ENCODE results near the gene PDE6A.
"Not testable (repeated sequence)": the region's sequence is repeated elsewhere in the genome, so short reads cannot be mapped to it uniquely, and the experiment has no call there.

The PDE6A gene

DNA sequence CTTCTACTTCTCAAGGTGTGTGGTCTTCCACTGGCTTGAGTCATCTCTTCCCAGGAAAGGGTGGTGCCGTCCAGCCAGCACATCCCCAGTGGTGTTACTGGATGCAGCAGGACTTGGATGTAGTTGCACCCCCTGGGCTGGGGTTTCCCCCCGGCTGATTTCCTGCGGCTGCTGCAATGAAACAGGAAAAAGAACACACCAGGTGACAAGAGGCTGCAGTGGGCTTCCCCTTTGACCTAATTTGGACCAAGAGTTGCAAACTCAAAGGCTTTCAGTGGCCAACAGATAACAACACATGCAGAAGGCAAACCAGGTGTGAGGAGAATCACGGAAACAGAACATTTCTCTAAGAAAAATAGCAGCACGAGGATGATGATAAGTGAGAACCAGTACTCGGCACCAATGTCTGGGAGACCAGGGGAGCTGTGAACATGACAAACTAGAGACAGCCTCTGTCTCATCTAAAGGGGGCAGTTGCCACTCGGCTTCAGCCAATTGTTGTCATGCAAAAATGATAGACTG is 83.7 kb downstream of the PDE6A start:
- no peak for DNase-seq (ENCODE audit: low read depth)

DNA sequence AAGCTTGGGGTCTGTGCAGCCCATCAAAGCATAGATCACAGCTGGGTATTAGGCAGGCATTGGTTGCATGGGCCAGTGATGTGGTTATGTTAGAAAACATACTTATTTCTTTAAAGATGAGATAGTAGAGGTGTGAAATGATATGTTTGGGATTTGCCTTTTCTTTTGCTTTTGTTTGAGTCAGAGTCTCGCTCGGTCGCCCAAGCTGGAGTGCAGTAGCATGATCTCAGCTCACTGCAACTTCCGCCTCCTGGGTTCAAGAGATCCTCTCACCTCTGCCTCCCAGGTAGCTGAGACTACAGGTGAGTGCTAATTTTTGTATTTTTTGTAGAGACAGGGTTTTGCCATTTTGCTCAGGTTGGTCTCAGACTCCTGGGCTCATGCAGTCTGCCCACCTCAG is 84.8 kb downstream of the PDE6A start:
- no peak for DNase-seq (ENCODE audit: low read depth)

DNA sequence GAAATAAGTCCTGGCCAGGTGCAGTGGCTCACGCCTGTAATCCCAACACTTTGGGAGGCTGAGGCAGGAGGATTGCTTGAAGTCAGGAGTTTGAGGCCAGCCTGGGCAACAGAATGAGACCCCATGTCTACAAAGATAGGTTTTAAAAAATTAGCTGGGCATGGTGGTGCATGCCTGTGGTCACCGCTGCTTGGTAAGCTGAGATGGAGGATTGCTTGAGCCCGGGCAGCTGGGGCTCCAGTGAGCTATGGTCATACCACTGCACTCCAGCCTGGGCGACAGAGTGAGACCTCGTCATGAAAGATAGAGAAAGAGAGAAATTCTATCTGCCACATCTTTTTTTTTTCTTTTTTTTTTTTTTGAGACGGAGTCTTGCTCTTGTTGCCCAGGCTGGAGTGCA is 86.1 kb downstream of the PDE6A start:
- not testable (repeated sequence) for DNase-seq (ENCODE audit: low read depth)

- no peak for DNase-seq (ENCODE audit: low read depth)
Observed at GRCh38 chr5:149857499-149857898, 87.1 kb downstream of the PDE6A start.

- no peak for DNase-seq (ENCODE audit: low read depth)
Observed at GRCh38 chr5:149855366-149855765, 89.2 kb downstream of the PDE6A start.

DNA sequence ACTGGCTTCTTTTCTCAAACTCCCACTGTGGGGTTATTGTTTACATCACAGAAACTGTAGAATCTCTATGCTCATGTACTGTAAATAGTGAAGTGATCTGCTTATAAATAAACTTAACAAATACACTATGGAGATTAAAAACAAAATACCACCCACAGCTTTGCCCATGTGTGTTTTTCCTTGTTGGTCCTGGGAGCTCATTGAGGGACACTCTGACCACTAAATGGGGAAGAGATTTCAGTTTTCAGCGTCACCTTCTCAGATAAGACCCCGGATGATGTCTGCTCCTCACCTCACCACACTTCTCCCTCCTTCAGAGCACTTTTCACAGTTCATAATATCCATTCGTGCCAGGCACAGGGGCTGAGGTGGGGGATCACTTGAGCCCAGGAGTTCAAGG is 89.7 kb downstream of the PDE6A start:
- DNase-seq (ENCODE audit: low read depth): no peak

- DNase-seq (ENCODE audit: low read depth): no peak
Observed at GRCh38 chr5:149853701-149854100, 90.9 kb downstream of the PDE6A start.

- DNase-seq (ENCODE audit: low read depth): no peak
Observed at GRCh38 chr5:149853331-149853648, 91.3 kb downstream of the PDE6A start.

DNA sequence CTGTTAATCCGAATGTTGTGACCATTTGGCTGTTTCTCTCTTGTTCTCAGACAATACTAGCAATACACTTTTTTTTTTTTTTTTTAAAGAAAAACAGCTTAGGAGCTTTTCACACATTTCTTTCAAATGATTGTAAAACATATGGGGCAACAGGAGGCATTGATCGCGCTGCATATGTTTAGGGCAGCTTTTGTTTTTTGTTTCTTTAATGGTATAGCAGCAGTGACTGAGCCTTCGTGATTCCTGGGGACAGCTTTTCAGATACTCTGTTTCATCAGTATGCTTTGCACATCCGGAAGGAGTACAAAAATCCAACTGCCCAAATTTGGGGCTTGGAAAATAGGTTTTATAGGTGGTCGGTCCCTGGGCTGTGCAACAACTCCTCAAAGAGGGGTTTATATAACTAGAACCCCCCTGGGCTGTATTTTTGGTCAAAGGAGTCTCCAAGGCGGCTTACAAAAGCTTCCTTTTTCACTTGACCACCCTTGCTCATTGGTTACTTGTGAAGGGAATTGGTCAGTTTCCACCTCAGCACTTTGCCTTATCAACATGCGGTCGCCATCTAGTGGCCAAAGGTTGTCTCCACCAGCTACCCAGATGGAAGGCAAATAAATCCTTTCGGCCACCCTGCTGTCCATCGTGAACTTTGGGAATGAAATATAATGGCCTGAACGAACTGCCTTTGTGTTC is 91.8 kb downstream of the PDE6A start:
- DNase-seq (ENCODE audit: low read depth): peak; percentile 31

DNA sequence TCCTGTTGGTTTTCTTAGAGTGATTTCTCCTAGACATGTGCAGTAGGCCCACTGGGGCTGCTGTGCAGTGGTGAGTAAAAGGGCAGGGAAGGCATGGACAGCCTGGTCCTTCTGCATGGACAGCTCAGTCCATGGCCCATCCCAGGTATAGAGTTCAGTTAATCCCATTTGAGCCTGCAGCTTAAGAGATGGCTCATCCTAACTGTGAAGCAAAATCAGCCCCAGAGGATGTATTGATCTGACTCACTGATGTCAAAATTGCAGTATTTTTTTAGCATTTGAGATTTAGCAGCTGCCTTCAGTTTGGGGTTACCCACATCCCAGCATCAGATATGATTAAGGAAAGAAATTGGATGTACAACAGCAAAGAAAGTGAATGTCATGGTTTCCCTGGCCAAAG is 93.4 kb downstream of the PDE6A start:
- DNase-seq (ENCODE audit: low read depth): no peak

DNA sequence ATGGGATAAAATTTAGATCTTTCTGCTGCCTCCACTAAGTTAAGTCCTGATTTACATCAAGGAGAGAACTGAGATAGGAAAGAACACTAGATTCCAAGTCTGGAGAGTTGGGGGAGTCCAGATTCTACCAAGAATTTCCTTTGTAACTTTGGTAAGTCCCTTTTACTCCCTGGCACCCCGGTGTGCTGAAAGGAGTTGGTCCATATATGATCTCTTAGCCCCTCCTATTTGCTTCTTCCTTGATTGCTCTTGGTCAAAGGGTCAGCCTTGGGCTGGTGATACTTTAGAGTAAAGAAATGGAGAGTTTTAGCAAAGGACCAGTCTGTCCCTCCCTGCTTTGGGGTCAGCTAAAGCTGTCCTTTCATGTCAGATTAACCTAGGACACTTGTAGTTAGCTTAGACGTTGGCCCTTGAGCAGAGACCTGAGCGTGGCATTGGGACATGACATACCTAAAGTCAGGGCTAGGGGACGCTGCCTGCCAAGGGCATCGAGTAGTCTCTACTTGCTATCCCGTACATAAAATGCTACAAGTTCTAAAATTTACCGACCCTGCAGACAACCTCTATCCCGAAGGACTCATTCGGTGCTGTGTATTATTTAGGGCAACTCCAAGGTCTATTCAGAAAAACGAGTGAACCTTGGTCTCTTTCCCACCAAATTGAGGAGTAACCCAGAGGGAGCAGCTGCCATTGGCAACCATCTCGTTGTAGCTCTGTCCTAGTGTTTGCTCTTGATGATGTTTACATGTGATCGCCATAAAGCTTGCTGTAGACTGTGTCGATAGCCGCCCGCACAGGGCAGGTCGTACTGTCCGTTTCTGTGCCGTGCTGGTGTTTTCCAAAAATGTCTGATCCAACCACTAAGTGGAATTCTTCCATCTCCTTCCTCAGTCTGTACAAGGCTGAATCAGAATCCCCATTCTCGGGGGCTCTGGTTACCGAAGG is 94.4 kb downstream of the PDE6A start:
- DNase-seq (ENCODE audit: low read depth): no peak

GRCh38 chr5:149849280-149849965 is 95.2 kb downstream of the PDE6A start:
- DNase-seq (ENCODE audit: low read depth): no peak

- no peak for DNase-seq (ENCODE audit: low read depth)
Observed at GRCh38 chr5:149847611-149848010, 97.0 kb downstream of the PDE6A start.

- no peak for DNase-seq (ENCODE audit: low read depth)
Observed at GRCh38 chr5:149846021-149846420, 98.6 kb downstream of the PDE6A start.

- DNase-seq (ENCODE audit: low read depth): no peak
Observed at GRCh38 chr5:149845601-149846000, 99.0 kb downstream of the PDE6A start.

DNA sequence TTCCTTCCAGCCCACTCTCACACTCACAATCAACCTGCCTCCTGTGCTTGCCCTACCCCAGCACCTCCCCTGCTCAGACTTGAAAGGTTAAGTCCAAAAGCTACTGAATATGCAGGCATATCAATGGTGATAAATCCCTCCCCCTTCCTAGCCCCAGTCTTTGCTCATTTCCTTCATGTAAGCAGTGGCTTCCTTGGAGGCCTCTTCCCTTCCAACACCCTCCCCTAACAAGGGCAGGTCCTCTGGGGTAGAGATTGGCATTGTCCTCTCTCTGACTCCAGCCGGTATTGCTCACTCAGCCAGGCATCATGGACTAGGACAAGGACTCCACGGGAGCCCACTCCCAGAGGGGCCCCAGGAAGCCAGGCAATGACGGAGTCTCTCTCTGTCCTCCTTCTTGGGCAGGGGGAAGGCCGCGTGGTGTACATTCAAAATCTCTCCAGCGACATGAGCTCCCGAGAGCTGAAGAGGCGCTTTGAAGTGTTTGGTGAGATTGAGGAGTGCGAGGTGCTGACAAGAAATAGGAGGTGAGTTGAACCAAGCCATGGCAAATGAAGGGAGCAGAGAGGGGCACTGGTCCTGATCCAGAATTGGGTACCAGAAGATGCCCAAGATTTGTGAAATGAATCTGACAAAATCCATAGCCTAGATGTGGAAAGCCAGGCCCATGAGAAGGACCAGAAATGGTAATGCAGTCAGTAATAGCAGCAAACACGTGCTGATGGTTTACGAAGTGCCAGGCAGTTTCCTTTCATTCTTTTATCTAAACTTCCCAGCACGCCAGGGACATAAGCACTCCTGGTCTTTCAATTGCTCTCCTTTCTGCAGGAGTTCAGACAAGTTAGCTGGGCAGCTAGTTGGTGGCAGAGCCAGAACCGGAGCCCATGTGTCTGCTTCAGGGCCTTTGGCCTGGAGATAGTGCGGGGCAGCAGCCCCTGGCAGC is 102.5 kb downstream of the PDE6A start:
- no peak for DNase-seq (ENCODE audit: low read depth)

DNA sequence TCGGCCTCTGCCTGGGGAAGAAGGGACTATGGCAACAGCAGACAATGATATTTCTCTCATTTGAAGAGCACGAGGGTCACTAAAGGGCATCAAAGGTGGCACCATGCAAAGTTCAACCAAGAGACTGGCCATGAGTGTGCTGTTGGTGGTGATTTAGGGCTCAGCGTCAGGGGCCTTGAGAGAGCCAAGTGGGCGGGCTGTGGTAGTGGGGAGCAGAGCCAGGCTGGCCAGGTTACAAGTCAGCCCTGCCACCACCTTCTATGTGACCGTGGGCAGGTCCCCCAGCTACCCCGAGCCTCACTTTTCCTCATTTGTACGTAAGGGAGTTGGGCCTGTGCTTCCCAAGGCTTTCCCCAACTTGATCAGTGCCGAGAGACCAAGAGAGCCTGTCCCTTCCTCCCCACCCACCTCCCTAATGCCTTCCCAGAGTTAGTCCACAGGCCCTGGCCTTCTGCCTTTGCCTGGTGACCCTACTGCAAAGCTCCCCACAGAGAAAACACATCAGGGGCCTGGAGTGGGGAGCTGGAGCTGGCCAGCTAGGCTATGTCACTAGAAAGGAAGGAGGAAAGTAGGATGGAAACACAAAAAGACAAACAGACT is 104.3 kb downstream of the PDE6A start:
- no peak for DNase-seq (ENCODE audit: low read depth)

- DNase-seq (ENCODE audit: low read depth): no peak
Observed at GRCh38 chr5:149839761-149840160, 104.8 kb downstream of the PDE6A start.

GRCh38 chr5:149838881-149839739 is 105.5 kb downstream of the PDE6A start:
- peak; percentile 22 for DNase-seq (ENCODE audit: low read depth)

DNA sequence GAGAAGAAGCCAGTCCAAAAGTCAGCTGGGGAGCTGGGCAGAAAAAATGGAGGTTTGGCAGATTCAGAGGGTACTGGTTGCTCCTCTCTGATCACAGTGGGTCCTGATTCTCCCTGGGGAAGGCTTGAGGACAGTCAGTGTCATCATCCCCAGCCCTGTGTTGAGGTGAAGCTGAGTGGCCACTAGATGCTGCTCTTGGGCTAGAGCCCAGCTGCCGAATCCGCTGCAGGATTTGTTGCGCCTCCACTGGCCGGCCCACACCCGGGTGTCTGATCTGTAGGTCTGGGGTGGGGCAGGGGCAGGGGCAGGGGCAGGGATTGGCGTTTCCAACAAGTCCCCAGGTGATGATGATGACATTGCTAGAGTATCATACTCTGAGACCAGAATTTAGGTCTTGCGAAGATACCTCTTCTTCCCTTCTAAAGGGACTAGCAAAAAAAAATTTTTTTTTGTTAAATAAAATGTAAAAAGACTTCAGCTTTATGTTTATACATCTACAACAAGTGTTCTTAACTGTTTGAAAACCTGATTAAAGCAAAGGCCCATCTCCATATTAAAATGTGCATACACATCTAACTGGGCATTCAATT is 106.8 kb downstream of the PDE6A start:
- peak; percentile 37 for DNase-seq (ENCODE audit: low read depth)
